Pulmonary artery endothelial cell (primary cell): Measurements from ENCODE around the gene LRMDA. TPM values are rescaled to one million over a fixed set of nuclear protein-coding genes. Genes with fewer than 3 reads are reported as not detected.

ENCODE experiments used
- DNase-seq: peaks from one replicate; pipeline ENCODE4 v3.0.0-alpha.2; 2011; ENCODE audit warnings: low read depth, low spot score
- total RNA-seq: library from RNA; depleted of rRNA; stranded (reverse); fragments of >200 nt; gene quantifications from 2 replicates; pipeline ENCODE4 v1.2.3, GENCODE V29; 2014

LRMDA gene
- total RNA-seq, 1 donor from 2014 or later = 14.6 TPM

DNA sequence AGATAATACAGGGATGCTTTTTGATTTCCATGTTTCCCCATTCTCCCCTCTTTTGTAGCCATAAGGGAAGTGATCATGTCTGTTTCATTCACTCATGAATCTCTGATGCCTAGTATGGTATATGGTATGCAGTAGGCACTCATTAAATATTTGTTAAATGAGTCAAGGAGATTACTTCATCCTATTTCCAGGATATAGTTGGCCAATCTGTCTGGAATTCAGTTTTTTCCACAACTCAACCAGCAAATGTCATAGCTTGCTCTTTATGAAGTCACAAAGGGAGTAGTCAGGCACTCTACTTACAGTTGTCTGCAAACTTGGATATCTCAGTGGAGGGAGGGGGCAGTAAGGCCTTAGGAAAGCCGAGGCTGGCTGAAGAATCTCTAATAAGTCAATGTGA, 853.6 kb downstream of the LRMDA start:
- no peak for DNase-seq

DNA sequence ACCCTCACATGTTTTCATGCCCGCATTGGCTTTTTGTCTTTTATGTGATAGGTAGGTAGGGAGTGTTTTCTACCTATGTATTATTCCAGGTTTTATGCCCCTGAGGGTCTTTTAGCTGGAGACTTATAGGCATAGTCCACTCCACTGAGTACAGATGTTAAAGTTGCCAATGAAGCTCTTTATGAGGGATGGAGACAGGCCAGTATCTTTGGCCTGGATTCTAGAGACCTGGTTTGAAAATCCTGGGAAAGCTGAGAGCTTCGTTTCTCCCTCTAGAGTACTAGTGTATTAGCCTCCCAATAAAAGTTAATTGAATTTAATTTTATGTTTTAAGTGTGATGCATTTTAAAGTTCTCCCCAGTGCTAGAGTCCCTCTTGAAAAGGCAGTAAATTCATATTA, 854.1 kb downstream of the LRMDA start:
- no peak for DNase-seq

DNA sequence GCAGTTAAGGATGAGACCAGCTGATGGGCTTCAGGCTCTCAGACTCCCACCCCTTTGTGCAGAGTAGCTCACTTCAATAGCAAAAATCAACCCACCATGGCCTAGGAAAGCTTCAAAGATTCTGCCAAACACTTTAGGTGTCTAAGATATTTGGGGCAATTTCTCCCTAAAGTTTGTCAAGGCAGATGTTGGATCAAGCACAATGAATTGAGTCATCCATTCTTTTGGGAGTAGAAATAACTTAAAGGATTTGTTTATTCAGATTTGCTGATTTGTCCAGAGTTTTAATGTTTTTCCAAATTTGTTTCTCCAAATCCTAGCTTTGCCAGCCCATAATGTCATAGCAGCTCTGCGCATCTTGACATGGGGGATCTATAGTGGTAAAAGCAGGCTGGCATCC, 855.1 kb downstream of the LRMDA start:
- DNase-seq = no peak

DNA sequence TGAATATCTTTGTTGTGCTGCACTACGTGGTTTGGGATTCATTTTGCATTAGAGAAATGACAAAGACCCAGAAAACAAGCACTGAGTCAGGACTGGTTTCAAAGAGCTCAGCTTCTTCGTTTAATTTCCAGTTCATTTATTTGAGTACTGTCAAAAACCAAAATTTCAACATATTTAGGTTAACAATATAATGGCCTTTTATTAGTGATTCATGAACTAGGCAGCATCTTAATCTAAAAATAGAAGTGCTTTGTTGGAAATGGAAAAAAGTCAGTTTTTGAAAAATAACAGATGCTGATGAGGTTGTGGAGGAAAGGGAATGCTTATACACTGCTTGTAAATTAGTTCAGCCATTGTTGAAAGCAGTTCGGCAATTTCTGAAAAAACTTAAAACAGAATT, 856.4 kb downstream of the LRMDA start:
- no peak for DNase-seq

DNA sequence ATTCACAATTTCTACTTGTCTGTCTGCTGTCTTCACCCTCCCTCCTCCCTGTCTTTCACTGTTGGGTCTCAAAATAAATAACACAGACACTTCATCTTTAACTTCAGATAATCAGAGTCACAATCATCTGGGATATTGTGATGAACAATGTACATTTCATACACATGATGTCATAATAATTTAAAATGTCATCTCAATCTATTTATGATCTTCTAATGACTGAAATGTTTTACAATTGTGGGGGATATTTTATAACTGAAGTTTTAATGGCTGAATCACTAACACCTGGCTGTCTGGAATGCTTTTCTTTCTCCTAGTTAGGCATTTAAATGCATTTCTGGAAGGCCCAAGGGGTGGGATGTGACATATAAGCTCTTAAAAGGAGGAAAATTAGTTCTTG, 859.8 kb downstream of the LRMDA start:
- no peak for DNase-seq

DNA sequence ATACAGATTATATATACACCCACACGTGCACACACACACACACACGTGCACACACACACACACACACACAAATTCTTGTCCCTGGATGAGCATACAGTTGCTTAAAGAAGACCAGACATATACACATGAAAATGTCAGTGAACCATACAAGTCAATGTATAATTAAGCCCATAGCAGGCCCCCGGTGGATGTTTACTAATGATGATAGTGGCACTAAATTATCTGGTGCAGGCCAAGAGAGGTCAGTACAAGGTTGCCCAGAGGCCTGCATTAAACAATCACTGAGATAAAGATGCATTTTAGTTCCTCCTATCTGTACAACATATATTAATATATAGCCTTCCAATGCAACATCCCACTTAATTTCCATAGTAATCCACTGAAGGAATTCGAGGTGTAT, 860.5 kb downstream of the LRMDA start:
- DNase-seq = no peak

DNA sequence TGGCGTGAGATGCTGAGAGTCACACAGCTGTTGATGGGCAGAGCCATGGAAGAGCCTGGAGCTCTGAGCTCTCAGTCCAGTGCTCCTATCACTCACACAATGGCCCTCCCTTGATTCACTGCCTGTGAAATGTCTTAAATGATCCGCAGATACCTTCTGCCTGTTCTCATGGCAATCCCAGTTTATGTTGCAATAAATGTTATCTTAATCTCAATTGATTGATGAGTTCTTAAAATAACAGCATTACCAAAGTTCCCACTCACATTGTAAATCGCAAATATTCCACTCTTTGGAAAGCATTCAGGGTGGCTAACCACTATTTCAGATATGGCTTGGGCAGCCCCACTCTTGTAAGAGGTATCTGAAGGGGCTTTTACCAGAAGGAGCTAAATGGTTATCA, 865.5 kb downstream of the LRMDA start:
- no peak for DNase-seq

DNA sequence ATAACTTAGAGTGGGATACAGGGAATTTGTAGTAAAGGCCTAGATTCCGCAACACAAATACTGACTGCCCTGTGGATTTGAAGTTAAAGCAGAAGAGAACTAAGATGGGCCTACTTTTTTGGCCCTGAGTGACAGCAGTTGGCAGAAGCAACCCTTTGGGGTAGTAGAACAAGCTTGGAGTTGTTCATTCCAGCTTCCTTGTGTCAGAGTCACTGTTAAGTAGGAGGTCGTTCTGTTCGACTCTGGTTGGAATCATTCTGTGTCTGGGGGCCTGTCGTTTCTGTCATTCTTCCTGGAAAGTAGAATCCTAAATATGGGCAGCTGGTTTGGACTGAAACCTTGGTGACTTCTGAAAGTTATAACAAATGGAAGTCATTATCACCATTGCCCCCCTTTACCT, 865.9 kb downstream of the LRMDA start:
- no peak for DNase-seq

DNA sequence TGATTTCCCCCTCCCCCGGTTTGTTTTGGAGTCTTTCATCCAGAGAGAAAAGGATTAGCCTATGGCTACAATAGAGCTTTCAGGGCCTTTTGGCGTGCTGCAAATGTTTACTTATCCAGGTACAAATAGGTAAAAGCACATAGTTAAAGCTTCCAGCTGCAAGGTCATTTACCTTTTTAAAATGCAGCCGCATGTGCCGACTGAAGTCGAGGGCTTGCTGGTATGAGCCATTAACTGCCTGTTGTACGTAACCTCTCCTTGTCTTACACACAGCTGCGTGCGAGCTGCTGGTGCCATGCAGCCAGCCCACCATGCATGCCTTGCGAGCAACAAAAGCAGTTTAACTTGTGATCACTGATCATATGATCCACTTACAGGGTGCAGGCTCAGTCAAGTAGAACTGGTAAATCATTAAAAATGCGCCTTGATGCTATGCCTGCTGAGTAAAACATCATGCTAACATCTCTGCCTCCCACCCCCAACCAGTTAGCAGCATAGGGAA, 866.4 kb downstream of the LRMDA start:
- no peak for DNase-seq

DNA sequence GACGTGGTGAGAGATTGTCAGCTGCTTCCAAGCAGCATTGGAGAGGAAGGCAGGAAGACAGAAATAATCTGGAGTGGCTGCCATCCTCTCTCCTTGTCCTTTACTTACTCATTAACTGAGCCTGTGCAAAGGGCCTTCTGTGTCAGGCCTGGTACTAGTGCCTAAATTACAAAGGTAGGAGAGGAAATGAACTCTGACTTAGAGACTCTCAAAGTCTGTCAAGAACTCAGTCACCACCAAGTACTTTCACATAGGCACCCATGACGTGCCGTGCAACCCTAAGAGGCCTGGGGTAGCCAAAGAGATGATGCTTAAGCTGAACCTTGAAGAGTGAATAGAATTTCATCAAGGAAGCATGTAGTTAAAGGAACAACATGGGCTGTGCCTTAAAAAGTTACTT, 866.9 kb downstream of the LRMDA start:
- no peak for DNase-seq

DNA sequence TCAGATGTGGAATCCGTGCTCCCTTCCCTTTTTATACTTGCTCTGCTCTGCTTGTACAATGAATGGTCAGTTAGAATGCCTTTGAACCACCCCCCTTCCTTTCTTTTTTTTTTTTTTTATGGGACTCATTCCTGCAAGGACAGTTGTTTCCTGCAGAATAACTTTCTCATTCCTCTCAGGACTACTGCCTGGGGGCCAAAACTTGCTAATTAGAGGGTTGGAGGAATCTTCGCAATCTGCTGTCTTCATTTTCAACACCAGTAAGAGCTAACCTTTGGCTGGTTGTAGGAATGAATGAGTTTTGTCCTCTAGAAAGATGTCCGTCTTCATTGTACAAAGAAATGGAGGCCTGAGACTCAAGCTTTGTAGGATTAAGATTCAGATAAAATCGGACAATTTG, 868.1 kb downstream of the LRMDA start:
- DNase-seq = no peak

DNA sequence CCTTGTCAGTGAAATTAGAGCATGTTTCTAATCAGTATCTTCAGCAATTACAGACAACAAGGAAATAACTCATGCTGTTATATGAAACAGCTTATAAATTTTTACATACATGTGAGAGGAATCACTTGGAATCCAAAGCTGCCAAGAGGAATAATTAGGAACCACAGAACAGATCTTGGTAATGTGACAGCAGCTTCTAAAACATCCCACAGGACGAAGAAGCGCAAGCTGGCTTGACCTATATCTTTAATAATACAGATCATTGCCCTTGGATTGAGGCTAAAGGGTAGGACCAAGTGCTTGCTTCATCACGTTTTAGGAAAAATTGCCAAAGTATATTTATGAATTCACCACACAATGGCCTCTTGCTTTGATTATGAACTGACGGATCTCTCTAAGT, 869.8 kb downstream of the LRMDA start:
- DNase-seq = no peak

DNA sequence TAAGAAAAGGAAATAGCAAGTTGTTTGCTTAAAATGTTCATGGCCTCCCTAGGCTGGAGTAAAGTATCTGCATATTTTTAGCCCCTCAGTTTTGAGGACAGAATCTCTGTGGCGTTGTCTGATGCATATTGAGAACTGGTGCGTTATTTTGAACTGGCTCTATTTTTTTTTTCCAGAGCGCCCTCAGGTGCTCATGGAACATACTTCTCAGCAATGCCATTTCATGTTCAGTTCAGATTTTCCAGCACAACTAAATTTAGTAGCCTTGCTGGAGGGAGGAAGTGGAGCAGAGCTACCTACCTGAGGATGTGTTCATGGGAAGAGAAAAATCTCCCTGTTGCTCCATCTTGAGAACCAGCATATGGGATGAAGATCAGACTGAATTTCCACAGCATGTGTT, 870.5 kb downstream of the LRMDA start:
- DNase-seq = no peak

DNA sequence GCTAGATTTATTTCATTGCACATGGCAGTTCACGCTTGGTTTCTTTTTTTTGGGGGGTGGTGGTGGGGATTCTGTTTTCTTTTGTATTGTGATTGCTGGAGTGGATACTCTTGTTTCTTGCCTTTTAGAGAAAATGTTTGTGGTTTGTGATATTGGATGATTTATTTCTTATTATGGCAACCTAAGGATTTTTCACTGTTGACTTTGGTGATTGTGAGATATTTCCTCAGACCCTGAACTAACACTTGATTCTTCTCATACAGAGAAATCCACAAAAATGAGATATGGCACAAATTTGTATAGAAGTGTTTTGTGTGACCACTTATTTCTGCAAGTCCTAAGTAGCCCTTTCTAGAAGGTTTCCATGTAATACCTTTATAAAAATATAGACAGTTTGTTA, 871.1 kb downstream of the LRMDA start:
- DNase-seq = no peak

DNA sequence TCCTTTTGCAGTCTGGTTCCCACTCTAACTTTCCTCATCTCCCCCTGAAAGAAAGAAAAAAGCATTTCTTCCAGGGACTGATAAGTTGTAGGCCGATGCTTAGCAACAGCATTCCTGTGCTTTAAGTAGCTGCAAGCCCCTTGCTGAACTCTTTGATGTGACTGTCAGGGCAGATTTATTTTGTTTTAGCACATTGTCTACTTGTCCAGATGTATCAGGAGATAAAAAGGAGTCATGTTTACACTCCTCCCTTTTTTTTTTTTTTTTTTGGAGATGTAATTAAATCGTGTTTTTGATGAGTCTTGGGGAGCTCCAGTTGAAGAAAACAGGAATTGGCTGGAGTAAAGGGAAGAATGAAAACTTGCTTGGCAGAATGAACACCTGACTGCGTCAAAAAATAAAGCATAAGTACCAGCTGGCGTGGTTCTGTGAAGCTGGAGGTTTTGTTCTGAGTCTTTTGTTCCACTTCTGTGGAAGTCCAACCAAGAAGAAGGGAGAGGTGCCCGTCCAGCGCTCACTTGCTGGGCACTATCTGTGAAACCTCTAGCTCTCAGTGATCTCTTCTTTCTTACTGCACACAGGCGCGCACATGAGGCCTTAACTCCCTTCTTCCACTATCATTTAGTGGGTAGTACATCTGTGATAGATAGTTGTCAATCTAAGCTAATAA, 871.7 kb downstream of the LRMDA start:
- DNase-seq = no peak

DNA sequence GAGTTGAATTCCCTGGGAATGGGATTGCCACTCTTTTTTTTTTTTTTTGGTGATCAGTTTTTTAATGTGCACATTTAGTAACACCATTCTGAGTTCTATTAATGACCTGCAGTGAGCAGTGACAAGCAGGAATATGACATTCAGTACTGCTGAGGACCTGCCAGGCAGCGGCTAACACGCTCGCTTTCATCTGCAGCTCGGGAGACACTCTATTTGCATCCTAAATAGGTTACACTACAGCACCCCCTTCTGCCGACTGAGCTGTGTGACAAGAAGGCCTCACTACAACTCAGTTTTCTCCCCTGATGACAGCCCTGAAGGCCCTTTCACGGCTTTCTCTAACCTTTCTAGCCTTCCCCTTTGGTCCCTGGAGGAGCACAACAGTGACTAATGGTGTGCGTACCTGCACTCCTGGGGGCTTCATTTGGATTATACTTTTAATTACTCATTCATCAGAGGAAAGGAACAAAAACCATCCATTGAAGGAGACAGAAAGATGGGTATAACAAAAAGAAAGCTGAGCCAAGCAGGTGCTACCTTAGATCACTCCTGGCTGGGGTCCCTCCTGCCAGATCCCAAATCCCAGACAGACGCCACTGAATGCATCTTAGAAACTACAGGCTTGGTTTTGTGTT, 872.4 kb downstream of the LRMDA start:
- peak; percentile 3 for DNase-seq

DNA sequence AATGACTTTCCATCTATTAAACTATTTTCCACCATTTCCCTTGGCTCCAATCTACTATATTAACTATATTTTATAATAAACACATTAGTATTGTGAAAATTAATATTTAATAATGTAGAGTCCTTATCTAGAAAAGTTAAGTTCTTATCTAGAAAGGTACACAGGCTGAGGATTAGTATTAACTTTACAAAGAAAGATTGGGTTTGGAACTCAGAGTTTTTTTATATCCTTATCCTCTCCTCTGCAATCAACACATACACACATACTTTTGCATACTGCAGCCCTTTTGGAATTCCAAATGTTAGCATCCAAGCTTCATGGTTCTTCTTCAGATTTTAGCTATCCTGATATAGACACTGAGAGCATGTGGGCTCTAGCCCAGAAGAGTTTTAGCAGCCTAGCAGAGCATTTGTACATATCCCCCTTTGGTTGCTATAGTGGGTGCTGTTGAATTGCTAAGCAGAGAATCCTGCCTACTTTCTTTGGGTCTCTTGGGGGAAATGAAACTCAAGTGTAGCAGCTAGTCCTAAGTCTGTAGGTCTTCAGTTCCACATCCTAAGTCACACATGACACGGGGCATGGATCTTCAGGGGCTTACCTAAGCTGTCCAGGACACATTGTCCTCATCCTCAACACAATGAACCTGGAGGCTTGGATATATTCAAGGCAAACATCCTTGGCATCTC, 874.6 kb downstream of the LRMDA start:
- no peak for DNase-seq

DNA sequence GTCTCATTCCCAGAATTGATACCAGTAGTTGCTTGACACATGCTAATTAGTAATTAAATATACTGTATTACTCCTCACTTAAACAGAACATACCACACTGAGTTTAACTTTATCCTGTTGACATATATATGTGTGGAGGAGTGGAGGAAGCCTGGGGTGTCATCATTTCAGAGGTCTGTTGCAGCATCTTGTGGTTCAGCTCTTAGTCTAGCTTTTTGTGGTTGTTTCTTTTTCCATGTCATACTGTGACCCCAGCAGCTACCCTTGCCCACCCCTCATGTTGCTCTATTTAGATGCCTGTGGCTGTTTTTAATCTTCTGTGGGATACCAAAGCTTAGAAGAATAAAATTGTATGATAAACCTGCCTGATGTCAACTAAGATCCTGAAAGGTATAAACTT, 875.4 kb downstream of the LRMDA start:
- no peak for DNase-seq

DNA sequence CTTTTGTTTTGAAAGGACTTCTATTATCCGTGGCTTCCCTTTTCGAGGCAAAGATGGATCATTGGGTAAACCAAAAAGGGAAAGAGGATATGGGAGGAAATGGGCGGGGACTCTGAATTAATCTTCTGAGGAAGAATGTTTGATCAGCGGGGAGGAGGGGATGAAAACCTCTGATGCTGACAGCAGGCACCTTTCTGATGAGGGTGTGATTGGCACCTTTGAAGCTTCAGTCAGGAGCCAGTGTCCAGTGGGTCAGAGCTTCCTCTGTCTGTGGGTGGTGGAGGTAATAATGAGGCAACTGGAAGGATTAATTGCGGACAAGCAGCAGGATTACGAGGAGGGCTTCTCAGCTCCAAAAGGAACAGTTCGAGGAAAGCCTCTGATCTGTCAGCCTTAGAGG, 877.6 kb downstream of the LRMDA start:
- DNase-seq = no peak

DNA sequence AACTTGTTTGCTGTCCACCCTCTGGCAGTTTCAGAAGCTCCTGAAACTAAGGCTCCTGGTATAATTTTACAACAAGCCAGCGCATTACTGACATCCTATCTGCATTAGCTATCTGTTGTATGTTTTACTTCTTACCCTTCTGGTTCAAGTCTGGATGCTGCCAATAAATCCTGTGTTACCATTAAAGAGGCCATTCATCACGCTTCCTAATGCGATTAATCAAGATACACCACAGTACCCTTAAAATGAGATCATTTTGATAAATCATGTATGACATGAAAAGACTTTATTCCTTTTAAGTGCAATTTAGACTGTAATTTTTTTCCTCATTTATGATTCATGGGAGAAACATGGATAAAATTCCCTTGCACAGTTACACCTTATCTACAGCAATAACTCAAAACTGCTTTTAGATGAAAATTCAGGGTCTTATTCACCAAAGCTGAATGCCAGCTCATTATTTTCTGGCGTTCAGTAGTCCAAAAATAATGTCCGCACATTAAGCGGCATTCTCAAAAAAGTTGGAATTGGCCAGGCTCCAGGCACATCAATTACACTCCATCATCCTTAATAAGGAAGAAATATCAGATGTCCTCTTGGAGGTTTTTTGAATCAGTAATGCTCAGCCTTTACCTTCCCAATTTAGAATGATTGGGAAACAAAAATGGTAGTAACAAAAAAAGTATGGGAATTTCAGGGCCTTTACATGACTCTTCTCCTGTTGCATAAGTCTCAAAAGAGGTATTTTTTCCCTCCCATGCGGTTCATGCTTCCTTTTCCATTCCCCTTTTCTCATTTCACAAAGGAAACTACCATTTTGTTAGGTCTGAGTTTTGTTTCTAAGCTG, 878.5 kb downstream of the LRMDA start:
- no peak for DNase-seq

DNA sequence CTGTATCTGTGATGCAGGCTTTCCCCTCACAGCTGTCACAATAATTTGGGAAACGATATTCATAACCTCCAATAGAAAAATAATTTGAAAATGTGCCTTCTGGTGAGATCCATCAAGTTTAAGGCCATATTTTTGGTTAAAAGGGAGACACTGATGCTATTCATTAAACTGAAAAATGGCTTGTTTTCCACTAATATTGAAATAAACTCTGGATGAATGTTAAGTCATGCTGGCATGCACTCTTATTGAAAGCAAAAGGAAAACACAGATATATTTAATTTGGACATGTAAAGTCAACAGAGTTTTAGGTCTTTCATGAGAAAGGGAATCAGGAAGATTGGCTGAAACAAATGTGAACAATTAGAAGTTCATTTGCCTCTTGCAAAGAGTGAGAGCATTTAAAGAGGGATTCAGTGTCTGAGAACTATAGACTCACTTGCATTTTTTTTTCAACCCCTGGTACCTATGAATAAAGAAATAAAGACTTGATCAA, 879.2 kb downstream of the LRMDA start:
- DNase-seq = no peak
